ENCODE measurements around the gene SDK1.
"Not testable (repeated sequence)": the region's sequence is repeated elsewhere in the genome, so short reads cannot be mapped to it uniquely, and the experiment has no call there.

Gene SDK1

GRCh38 chr7:4196121-4196819, 895.2 kb downstream of the SDK1 start:
- no peak for DNase-seq

GRCh38 chr7:4198301-4198700, 897.2 kb downstream of the SDK1 start:
- no peak for DNase-seq

GRCh38 chr7:4200546-4201094, 899.6 kb downstream of the SDK1 start:
- DNase-seq = no peak

- no peak for DNase-seq
Observed at GRCh38 chr7:4201566-4201965, 900.5 kb downstream of the SDK1 start.

GRCh38 chr7:4202154-4202736, 901.2 kb downstream of the SDK1 start:
- DNase-seq = no peak

GRCh38 chr7:4202954-4203353, 901.9 kb downstream of the SDK1 start:
- no peak for DNase-seq

DNA sequence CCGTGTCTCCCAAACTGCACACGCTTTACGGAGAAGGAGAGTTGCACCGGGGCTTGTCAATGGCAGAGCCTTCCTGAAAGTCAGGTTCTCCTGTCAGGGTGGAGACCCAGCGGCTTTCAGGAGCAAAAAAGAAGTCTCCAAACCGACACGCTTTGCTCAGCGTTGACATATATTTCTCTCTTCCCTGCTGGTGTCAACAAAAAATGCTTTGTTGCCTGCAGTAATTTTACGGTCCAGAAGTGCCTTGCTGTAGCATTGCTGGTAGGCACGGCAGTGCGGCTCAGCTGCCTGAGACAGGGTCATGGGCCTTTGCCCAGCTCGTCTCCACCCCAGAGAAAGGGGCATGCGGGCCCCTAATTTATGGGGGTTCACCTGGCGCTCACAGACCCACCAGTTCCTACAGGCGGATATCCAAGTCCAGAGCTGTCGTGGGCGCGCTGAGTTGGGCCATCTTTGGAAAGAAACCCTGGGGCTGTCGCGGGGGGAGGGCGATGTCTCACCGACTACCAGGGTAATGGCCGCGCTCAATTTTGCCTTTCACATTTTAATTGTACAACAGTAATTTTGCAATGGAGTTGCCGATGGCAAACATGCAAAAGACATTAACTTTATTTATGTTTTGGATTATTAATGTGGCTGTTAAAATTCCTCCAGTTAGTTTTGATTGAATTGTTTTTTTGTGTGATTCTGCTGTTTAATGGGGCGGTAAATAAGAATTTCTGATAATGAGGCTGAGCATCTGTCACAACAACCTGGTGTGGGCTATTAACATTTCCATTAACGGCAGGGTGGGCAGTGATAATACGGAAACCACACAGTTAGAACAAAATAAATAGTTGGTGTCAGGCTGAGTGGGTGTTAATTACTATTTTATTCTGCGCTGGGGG, 902.8 kb downstream of the SDK1 start:
- peak; percentile 71 for DNase-seq

GRCh38 chr7:4204513-4205165, 903.6 kb downstream of the SDK1 start:
- DNase-seq = peak; percentile 53

DNA sequence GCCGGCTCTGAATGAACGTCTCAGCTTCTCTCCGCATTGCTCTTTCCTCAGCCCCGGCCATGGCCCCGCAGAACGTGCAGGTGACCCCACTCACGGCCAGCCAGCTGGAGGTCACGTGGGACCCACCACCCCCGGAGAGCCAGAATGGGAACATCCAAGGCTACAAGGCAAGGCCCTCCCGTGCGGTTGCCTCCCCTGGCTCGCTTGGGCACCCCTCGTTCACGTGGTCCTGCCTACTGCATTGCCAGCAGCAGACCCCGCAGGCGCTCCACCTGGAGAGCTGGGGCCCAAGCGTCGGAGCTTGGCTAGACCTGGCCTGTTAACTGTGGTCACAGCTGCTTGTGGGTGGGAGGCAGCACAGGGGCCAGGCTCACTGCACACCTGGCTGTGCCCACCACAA, 904.8 kb downstream of the SDK1 start:
- DNase-seq = no peak

GRCh38 chr7:4207011-4207410, 906.0 kb downstream of the SDK1 start:
- DNase-seq = no peak

DNA sequence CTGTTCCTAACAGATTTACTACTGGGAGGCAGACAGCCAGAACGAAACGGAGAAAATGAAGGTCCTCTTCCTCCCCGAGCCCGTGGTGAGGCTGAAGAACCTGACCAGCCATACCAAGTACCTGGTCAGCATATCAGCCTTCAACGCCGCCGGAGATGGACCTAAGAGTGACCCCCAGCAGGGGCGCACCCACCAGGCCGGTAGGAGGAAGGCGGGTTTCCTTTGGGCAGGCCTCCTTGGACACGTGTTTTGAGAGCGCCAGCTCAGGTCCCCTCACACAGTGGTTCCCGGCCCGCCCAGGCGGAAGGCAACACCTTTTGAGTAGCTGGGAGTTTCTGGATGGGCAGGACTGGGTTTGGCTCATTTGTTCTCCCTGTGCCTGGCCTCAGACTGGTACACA, 907.0 kb downstream of the SDK1 start:
- no peak for DNase-seq

DNA sequence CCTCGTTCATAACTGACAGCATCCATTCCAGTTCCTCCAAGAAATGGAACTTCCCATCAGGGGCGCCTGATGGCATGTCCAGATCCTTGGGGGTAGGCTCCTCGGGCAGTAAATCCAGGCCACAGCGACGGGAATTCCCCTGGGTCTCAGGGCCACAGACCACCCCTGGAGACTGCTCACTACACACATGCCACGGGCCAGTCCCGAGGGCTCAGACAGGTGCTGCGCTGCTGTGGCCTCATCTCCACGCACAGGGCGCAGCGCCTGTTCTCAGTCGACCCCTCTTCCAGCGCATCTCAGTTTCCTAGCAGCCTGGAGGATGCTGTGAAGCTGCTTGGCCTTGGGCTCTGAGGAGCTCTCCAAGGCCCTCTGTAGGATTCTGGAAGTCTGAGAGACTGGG, 907.5 kb downstream of the SDK1 start:
- no peak for DNase-seq

DNA sequence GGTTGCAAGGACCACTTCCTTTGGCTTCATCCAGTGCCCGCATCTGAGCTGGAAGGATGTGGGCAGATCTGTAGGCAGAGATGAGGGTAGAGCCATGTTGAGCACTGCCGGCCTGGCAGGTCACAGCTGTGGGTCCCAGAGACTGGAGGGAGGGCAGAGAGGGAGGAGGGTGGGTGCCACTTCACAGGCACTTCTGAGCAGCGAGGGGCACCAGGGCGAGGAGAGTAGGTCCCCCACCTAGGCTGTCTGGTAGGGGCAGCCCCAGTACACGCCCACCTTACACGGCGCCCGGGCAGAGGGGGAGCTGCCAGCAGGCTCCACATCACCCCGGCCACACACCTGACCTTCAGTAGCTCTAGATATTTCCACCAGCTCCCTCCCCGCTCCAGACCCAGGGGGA, 908.1 kb downstream of the SDK1 start:
- DNase-seq = no peak

GRCh38 chr7:4209966-4210365, 908.9 kb downstream of the SDK1 start:
- no peak for DNase-seq

DNA sequence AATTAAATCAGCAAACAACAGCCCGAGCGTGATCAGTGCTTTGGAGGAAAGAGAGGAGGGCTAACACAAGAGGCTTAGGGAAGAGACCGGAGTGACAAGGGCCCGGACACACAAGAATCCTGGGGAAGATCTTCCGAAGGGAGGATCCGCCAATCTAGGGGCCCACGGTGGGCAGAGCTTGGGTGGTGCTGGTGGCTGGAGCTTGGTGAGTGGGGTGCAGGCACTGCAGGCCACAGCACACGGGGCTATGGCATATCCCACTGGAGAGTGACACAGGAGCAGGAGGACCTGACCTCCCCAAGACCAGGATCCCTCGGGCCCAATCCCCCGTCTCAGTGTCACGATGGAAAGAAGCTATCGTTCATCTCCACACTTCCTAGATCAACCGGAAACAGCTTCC, 909.8 kb downstream of the SDK1 start:
- no peak for DNase-seq

GRCh38 chr7:4211261-4211660, 910.2 kb downstream of the SDK1 start:
- no peak for DNase-seq

- DNase-seq = no peak
Observed at GRCh38 chr7:4212376-4212775, 911.3 kb downstream of the SDK1 start.

DNA sequence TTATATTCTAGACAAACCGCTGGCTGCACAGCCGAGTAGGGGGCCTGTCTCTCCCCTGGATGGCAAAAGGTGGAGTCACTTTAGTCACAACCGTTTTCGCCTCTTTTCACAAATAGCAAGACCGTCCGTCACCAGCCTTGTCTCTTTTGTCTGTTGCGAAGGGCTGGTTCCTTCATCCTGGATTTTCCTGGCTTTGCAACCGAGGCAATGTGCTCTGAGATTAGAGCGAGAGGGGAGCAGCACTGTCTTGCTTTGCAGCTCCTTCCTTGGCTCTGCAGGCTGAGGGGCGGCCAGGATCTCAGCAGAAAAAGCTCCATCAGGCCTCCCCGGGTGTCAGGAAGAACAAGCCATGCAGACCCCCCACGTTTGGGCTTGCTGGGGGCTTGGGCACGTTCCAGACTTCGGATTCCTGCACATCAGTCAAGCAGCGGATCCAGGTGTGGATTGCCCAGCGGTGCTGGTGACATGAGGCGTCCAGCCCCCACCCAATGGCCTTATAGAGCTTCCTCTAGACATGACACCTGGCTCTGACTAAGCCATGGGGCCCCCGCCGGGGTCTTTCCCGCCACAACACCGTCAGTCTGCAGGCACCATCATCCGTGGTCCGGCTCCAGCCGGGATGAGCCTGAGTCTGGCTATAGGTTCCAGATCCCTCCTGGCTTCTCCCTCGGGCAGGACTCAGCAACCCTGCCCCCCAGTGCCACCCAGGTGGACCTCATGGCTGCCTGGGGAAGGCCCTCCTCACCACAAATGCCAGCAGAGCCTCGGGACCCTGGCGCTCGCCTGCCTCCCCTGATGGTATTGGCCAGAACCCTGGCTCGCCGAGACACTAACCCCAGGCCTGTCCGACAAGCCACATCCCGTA, 913.5 kb downstream of the SDK1 start:
- DNase-seq = no peak

DNA sequence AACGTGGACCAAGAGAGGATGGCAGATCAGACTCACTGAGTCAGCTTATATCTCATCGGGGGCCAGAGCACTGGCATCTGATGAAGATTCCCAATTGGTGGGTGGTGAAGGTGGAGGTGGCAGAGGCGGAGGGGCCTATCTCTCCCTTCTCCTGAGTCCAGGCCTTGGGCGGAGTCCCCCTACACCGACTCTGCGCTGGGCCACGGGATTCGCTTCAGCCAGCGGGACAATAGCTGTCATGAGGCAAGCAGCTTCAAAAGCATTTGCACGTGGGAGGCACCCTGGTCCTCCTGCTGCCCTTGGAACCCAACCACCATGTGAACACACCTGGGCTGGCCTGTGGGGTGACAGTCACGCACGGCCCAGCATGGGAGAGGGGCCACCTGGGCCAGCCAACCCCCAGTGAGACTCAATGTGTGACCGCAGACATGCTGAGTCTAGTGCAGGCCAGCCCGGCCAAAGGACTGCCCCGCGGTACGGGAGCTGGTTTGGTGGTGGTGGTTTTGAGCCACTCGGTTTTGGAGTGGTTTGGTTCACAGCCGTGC, 914.2 kb downstream of the SDK1 start:
- DNase-seq = no peak

- no peak for DNase-seq
Observed at GRCh38 chr7:4216016-4216415, 915.0 kb downstream of the SDK1 start.

- DNase-seq = not testable (repeated sequence)
Observed at GRCh38 chr7:4217126-4217660, 916.1 kb downstream of the SDK1 start.

DNA sequence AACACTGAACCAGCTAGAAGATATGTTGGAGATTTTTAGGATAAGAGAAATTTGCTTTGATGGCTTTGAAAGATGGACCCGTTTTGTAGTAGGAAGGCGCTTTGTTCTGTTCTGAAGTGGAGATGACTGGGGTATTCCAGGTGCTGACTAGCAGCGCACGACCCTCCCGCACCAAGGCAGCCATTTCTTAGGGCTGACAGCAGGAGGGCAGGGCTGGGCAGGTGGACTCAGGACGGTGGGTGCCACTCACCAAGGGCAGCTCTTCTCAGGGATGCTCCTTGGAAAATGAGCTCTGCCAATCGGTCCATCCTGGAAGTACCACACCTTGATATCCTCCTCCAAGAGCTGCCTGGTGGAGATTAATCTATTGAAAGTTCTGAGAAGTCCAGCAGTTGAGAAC, 917.4 kb downstream of the SDK1 start:
- no peak for DNase-seq

Measured in retina (tissue), 1 donor.